Caco-2 (cell line): ENCODE measurements around the gene ADGRL2. TPM values are rescaled to one million over a fixed set of nuclear protein-coding genes. Genes with fewer than 3 reads are reported as not detected.

Experiments used
- BruUV-seq: library from RNA; stranded (reverse); fragments of 400-500 nt; replicated peaks from 2 replicates; lab custom pipeline; 2021; lab: Mats Ljungman, UMichigan
- CTCF ChIA-PET: fragments of 300-600 bp; sonication (Branson Sonifier 250); formaldehyde crosslinking; loops from one replicate; lab custom pipeline; 2022; ENCODE audit warnings: antibody characterized with exemption; lab: Charles Lee
- POLR2A ChIA-PET: fragments of 300-600 bp; sonication (Branson Sonifier 250); formaldehyde crosslinking; loops from one replicate; lab custom pipeline; 2022; ENCODE audit warnings: antibody characterized with exemption; lab: Charles Lee
- DNase-seq, 2 experiments: peaks; one replicate each; pipeline versions ENCODE4 v3.0.0 to v3.0.0-alpha.2; 2020 to 2022
- H3K27me3 ChIP-seq: replicated peaks from 2 replicates; pipeline ENCODE4 v1.6.0; 2011; ENCODE audit warnings: low read length; ENCODE audit not compliant: control insufficient read depth, insufficient read depth
- H3K36me3 ChIP-seq: 2 replicates; pipeline ENCODE4 v1.5.1; 2011; ENCODE audit warnings: low read length; ENCODE audit not compliant: control insufficient read depth, insufficient read depth
- H3K4me1 ChIP-seq: fragments of 250-450 bp; sonication (Bioruptor Pico); 2 replicates; pipeline ENCODE4 v1.5.1; 2020; ENCODE audit warnings: mild to moderate bottlenecking
- H3K4me3 ChIP-seq: 2 replicates; pipeline ENCODE4 v1.5.1; 2011; ENCODE audit warnings: low read depth, mild to moderate bottlenecking, control low read depth, low read length
- H3K9me3 ChIP-seq: fragments of 250-450 bp; sonication (Bioruptor Pico); 2 replicates; pipeline ENCODE4 v1.5.1; 2020; ENCODE audit warnings: mild to moderate bottlenecking, moderate library complexity
- H3K27ac Mint-ChIP-seq: one replicate; pipeline ENCODE4 v1.8.0; 2022; ENCODE audit warnings: mixed read lengths; ENCODE audit not compliant: unreplicated experiment
- H3K27me3 Mint-ChIP-seq: one replicate; pipeline ENCODE4 v1.8.0; 2022; ENCODE audit warnings: mixed read lengths; ENCODE audit not compliant: insufficient read depth, unreplicated experiment
- H3K36me3 Mint-ChIP-seq: one replicate; pipeline ENCODE4 v1.8.0; 2022; ENCODE audit warnings: mild to moderate bottlenecking, mixed read lengths; ENCODE audit not compliant: insufficient read depth, unreplicated experiment
- H3K4me1 Mint-ChIP-seq: one replicate; pipeline ENCODE4 v1.8.0; 2022; ENCODE audit warnings: low read depth, mixed read lengths; ENCODE audit not compliant: unreplicated experiment
- H3K4me3 Mint-ChIP-seq: one replicate; pipeline ENCODE4 v1.8.0; 2022; ENCODE audit warnings: mild to moderate bottlenecking, moderate library complexity, mixed read lengths; ENCODE audit not compliant: unreplicated experiment
- H3K9me3 Mint-ChIP-seq: one replicate; pipeline ENCODE4 v1.8.0; 2022; ENCODE audit warnings: mixed read lengths; ENCODE audit not compliant: unreplicated experiment
- intact Hi-C: fragments of 100-400 bp; cut with micrococcal nuclease; formaldehyde crosslinking; loops from one replicate; pipeline ENCODE4 v1.10.0; 2022; ENCODE audit not compliant: unreplicated experiment
- total RNA-seq: library from RNA; stranded (reverse); gene quantifications from 2 replicates; pipeline ENCODE4 v1.2.3, GENCODE V29; 2022
- TF ChIP-seq, protein P1 (sequence below), 2 experiments: fragments of 200-600 bp in 1 of 2; IDR thresholded peaks; 1 replicate in 1 of 2; 2 replicates in 1 of 2; pipeline versions ENCODE4 v1.5.1 to v1.8.0; 2011 to 2022; ENCODE audit warnings: antibody characterized with exemption in 1 of 2, control low read depth in 1 of 2, inconsistent platforms in 1 of 2, low read depth in 1 of 2, low read length in 1 of 2, mild to moderate bottlenecking in 1 of 2, moderate library complexity in 1 of 2; ENCODE audit not compliant: insufficient read depth in 1 of 2, severe bottlenecking in 1 of 2, unreplicated experiment in 1 of 2

ADGRL2 gene
- total RNA-seq, 1 experiment from 2014 or later, result 3.8 TPM

DNA sequence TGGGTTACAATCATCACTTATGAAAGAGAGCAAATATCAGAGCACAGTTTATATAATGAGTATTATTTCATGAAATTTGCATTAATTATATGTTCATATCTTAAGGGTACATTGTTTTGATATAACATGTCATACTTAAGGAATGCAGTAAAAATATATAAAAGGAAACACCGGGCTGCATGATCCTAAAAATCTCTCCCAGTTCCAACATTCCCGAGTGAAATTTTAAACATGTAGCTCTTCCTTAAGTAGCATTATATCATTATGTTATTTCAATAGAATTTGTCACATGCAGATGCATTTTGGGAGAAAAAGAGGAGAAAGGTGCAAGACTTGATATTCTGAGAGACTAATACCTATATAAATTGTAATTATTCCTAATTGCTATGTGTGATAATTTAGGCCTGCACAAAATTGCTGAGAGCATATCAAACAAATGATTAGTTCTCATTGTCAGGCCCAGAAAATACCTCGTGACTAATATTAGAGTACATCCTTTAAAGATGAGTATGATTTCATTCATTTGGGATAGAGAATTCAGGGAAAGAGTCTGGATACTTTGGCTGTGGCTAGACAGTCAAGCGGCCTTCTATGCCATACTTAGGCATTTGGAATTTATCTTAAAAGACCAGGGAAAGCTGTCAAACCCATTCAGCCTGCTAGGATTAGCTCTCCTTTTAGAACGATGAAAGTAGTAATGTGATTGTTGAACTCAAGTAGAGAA is 86.8 kb downstream of the ADGRL2 start:
- DNase-seq, result no peak
- Mint-ChIP-seq H3K4me1 (no peaks in the 10 kb centered on the region), H3K27ac (no peak overlapping the region), H3K36me3 (no peaks in the 10 kb centered on the region), H3K9me3 (no peaks in the 10 kb centered on the region), H3K27me3 (no peaks in the 10 kb centered on the region), H3K4me3 (no peak overlapping the region)
- Histone ChIP-seq H3K27me3 (no peaks in the 10 kb centered on the region), H3K36me3 (no peaks in the 10 kb centered on the region), H3K4me3 (no peak overlapping the region), H3K9me3 (no peaks in the 10 kb centered on the region), H3K4me1 (no peaks in the 10 kb centered on the region)
- no TSS peak for BruUV-seq
- TF ChIP-seq, protein P1, sequence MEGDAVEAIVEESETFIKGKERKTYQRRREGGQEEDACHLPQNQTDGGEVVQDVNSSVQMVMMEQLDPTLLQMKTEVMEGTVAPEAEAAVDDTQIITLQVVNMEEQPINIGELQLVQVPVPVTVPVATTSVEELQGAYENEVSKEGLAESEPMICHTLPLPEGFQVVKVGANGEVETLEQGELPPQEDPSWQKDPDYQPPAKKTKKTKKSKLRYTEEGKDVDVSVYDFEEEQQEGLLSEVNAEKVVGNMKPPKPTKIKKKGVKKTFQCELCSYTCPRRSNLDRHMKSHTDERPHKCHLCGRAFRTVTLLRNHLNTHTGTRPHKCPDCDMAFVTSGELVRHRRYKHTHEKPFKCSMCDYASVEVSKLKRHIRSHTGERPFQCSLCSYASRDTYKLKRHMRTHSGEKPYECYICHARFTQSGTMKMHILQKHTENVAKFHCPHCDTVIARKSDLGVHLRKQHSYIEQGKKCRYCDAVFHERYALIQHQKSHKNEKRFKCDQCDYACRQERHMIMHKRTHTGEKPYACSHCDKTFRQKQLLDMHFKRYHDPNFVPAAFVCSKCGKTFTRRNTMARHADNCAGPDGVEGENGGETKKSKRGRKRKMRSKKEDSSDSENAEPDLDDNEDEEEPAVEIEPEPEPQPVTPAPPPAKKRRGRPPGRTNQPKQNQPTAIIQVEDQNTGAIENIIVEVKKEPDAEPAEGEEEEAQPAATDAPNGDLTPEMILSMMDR (IDR thresholded peaks at IDR 0.05; ENCODE audit: insufficient read depth in 1 of 2, low read depth in 1 of 2, low read length in 1 of 2, severe bottlenecking in 1 of 2, unreplicated experiment in 1 of 2), result no peak
- ChIA-PET CTCF (no interaction called here), POLR2A (no interaction called here)
- intact Hi-C loops, result no loop called here

DNA sequence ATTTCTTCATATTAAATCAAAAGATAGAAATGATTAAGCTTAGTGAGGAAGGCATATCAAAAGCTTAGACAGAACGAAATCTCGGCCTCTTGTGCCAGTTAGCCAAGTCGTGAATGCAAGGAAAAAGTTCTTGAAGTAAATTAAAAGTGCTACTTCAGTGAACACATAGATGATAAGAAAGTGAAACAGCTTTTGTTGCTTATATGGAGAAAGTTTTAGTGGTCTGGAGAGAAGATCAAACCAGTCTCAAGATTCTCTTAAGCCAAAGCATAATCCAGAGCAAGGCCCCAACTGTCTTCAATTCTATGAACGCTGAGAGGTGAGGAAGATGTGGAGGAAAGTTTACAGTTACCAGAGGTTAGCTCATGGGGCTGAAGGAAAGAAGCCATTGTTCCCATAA is 88.4 kb downstream of the ADGRL2 start:
- H3K4me3 Mint-ChIP-seq, result no peak overlapping the region
- Histone ChIP-seq H3K36me3 (no peaks in the 10 kb centered on the region), H3K4me3 (no peak overlapping the region), H3K27me3 (no peaks in the 10 kb centered on the region), H3K9me3 (no peaks in the 10 kb centered on the region), H3K4me1 (no peaks in the 10 kb centered on the region)
- POLR2A ChIA-PET, result no interaction called here
- no peak overlapping the region for H3K27ac Mint-ChIP-seq
- no peak for DNase-seq
- H3K9me3 Mint-ChIP-seq, result no peaks in the 10 kb centered on the region
- TF ChIP-seq, protein P1 (IDR thresholded peaks at IDR 0.05; ENCODE audit: insufficient read depth in 1 of 2, low read depth in 1 of 2, low read length in 1 of 2, severe bottlenecking in 1 of 2, unreplicated experiment in 1 of 2), result no peak
- no peaks in the 10 kb centered on the region for H3K4me1 Mint-ChIP-seq
- BruUV-seq, result no TSS peak
- CTCF ChIA-PET, result no interaction called here
- no peaks in the 10 kb centered on the region for H3K27me3 Mint-ChIP-seq
- intact Hi-C loops, result no loop called here
- no peaks in the 10 kb centered on the region for H3K36me3 Mint-ChIP-seq

DNA sequence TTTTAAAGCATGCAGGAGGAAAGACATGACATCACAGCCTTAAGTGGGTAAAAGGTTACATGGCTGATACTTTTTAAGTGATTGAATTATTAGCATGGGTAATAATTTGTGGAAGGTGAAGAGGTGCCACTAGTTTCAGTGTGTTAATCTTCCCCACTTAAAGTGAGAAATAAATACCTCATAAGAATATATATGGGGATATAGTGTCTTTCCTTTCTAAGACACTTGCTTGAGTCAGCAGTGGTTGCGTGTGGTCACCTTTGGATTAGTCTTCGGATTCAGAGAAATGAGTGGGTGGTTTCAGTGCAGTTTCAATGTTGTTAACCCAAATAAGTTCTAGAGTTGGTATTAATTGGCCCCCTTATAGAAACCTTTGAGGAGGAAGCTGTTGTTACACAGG is 94.1 kb downstream of the ADGRL2 start:
- Histone ChIP-seq H3K4me3 (no peak overlapping the region), H3K36me3 (no peaks in the 10 kb centered on the region), H3K9me3 (no peaks in the 10 kb centered on the region), H3K27me3 (no peaks in the 10 kb centered on the region), H3K4me1 (no peaks in the 10 kb centered on the region)
- Mint-ChIP-seq H3K27me3 (no peaks in the 10 kb centered on the region), H3K4me3 (no peak overlapping the region), H3K4me1 (no peaks in the 10 kb centered on the region), H3K27ac (no peak overlapping the region), H3K9me3 (no peaks in the 10 kb centered on the region), H3K36me3 (no peaks in the 10 kb centered on the region)
- intact Hi-C loops, result no loop called here
- BruUV-seq, result no TSS peak
- TF ChIP-seq, protein P1 (IDR thresholded peaks at IDR 0.05; ENCODE audit: insufficient read depth in 1 of 2, low read depth in 1 of 2, low read length in 1 of 2, severe bottlenecking in 1 of 2, unreplicated experiment in 1 of 2), result no peak
- POLR2A ChIA-PET, result no interaction called here
- DNase-seq, result no peak
- CTCF ChIA-PET, result no interaction called here
